HepG2 (cell line): ENCODE results near the gene SIVA1. TPM values are rescaled to one million over a fixed set of nuclear protein-coding genes. Genes with fewer than 3 reads are reported as not detected.
A peak's percentile ranks its signal among the peaks of the same experiment; 100 is the strongest.

Experiments
- ATAC-seq: fragments of 200-7000 bp; cut with Tn5 transposase; 3 replicates; pipeline ENCODE4 v1.9.1; 2020; ENCODE audit warnings: mild to moderate bottlenecking, moderate library complexity
- BruUV-seq: library from RNA; stranded (reverse); fragments of 400-500 nt; replicated peaks from 2 replicates; lab custom pipeline; 2021; lab: Mats Ljungman, UMichigan
- CTCF ChIA-PET: fragments of 300-600 bp; formaldehyde crosslinking; extraction: SDS; loops from one replicate; lab custom pipeline; 2021; ENCODE audit warnings: low total read pairs, inconsistent platforms, low intra/inter-chr PET ratio; lab: Yijun Ruan, JAX
- POLR2A ChIA-PET: fragments of 350-600 bp; sonication (Branson Sonifier 250); formaldehyde crosslinking; loops from one replicate; lab custom pipeline; 2020; ENCODE audit warnings: antibody characterized with exemption, inconsistent platforms; lab: Yijun Ruan, JAX
- DNase-seq: peaks from one replicate; pipeline ENCODE4 v3.0.0-alpha.2; 2015; ENCODE audit warnings: low spot score
- FAIRE-seq: peaks from 3 replicates; lab custom pipeline; 2011; peaks lifted over from hg19 to GRCh38; lab: Jason Lieb, UNC
- H2AFZ ChIP-seq: one replicate; pipeline ENCODE4 v1.6.1; 2011; ENCODE audit warnings: low read length, inconsistent platforms
- H3K27ac ChIP-seq: fragments of 300-600 bp; 3 replicates; pipeline ENCODE4 v1.8.0; 2011; ENCODE audit warnings: mixed run types, mild to moderate bottlenecking, mixed read lengths, low read length, inconsistent platforms; ENCODE audit not compliant: insufficient read depth; ENCODE audit errors: extremely low read length
- H3K27me3 ChIP-seq, 2 experiments: fragments of 200-600 bp in 1 of 2; 2 replicates in 1 of 2; 3 replicates in 1 of 2; pipeline versions ENCODE4 v1.6.0 to v1.8.0; 2011; ENCODE audit warnings: low read length in 2 of 2, mild to moderate bottlenecking in 2 of 2, moderate library complexity in 2 of 2, inconsistent platforms in 1 of 2; ENCODE audit not compliant: insufficient read depth in 2 of 2, control insufficient read depth in 1 of 2
- H3K36me3 ChIP-seq, 2 experiments: fragments of 200-600 bp in 1 of 2; replicated peaks in 1 of 2; 2 replicates in 1 of 2; 3 replicates in 1 of 2; pipeline versions ENCODE4 v1.5.1 to v1.8.0; 2011; ENCODE audit warnings: low read length in 2 of 2, inconsistent platforms in 1 of 2; ENCODE audit not compliant: insufficient read depth in 2 of 2, control insufficient read depth in 1 of 2
- H3K4me1 ChIP-seq: 2 replicates; pipeline ENCODE4 v1.5.1; 2012; ENCODE audit warnings: low read length, inconsistent platforms; ENCODE audit not compliant: insufficient read depth
- H3K4me2 ChIP-seq: 2 replicates; pipeline ENCODE4 v1.6.0; 2011; ENCODE audit warnings: low read depth, low read length, inconsistent platforms
- H3K4me3 ChIP-seq, 3 experiments: fragments of 200-600 bp in 1 of 3; sonication (generic), shearing (Covaris generic) in 1 of 3; replicated peaks in 1 of 3; 2 replicates each; pipeline ENCODE4 v1.5.1; 2011 to 2016; ENCODE audit warnings: low read length in 3 of 3, inconsistent platforms in 2 of 3, low read depth in 2 of 3, mild to moderate bottlenecking in 2 of 3, control low read depth in 1 of 3, mixed read lengths in 1 of 3; ENCODE audit not compliant: insufficient read depth in 1 of 3
- H3K79me2 ChIP-seq: one replicate; pipeline ENCODE4 v1.6.1; 2011; ENCODE audit warnings: low read length, inconsistent platforms; ENCODE audit not compliant: insufficient read depth
- H3K9ac ChIP-seq: 2 replicates; pipeline ENCODE4 v1.6.0; 2011; ENCODE audit warnings: mild to moderate bottlenecking, low read depth, low read length, inconsistent platforms; ENCODE audit not compliant: insufficient read depth
- H3K9me3 ChIP-seq: 2 replicates; pipeline ENCODE4 v1.5.1; 2012; ENCODE audit warnings: mild to moderate bottlenecking, low read length
- H4K20me1 ChIP-seq: 2 replicates; pipeline ENCODE4 v1.6.0; 2011; ENCODE audit warnings: inconsistent platforms, mild to moderate bottlenecking, low read length, moderate library complexity; ENCODE audit not compliant: insufficient read depth
- AGO2 ChIP-seq: fragments of 200-400 bp; formaldehyde crosslinking; optimal IDR thresholded peaks from 2 replicates; pipeline ENCODE3; 2017; ENCODE audit warnings: mild to moderate bottlenecking, low read depth, low read length, moderate library complexity
- RBFOX2 ChIP-seq: fragments of 200-400 bp; formaldehyde crosslinking; IDR thresholded peaks from 2 replicates; pipeline ENCODE4 v1.6.1; 2017; ENCODE audit warnings: low read depth, mild to moderate bottlenecking, low read length
- TCF7L2 ChIP-seq: IDR thresholded peaks from 2 replicates; pipeline ENCODE4 v1.6.1; 2011; ENCODE audit warnings: mild to moderate bottlenecking, low read depth, low read length, moderate library complexity
- U2AF1 ChIP-seq: fragments of 200-400 bp; formaldehyde crosslinking; optimal IDR thresholded peaks from 2 replicates; pipeline ENCODE3; 2017; ENCODE audit warnings: mild to moderate bottlenecking, low read depth, low read length
- WGBS: methylation state at CpG from one replicate; pipeline ENCODE4 v1.1.6; 2017; ENCODE audit warnings: low lambda C conversion rate; 5-methylcytosine and 5-hydroxymethylcytosine counted together
- in situ Hi-C: cut with HindIII; loops from 2 replicates; pipeline ENCODE4 v1.10.0; 2017; ENCODE audit warnings: low pct_unique_long_range_greater_than_20kb; ENCODE audit not compliant: extremely low pct_ligation_motif_present
- intact Hi-C: fragments of 100-400 bp; cut with micrococcal nuclease; formaldehyde crosslinking; loops from one replicate; pipeline ENCODE4 v1.10.0; 2022; ENCODE audit not compliant: unreplicated experiment
- polyA plus RNA-seq, 8 experiments: library from polyadenylated mRNA; depleted of rRNA in 3 of 8; stranded (reverse) in 7 of 8; unstranded in 1 of 8; fragments of >200 nt; fragmentation: Illumina TruSeq in 4 of 8; extraction: Trizol in 4 of 8; gene quantifications; 2 replicates each; pipeline versions ENCODE4 v1.2.1 to v1.2.3, GENCODE V29; 2011 to 2016; ENCODE audit warnings: low read depth in 4 of 8, missing spikeins in 1 of 8, mixed read lengths in 1 of 8; ENCODE audit not compliant: insufficient read depth in 1 of 8
- total RNA-seq, 5 experiments: library from RNA; depleted of rRNA; stranded (reverse); fragments of >200 nt; fragmentation: Illumina TruSeq; extraction: Trizol; gene quantifications; 2 replicates each; pipeline ENCODE4 v1.2.3, GENCODE V29; 2016; ENCODE audit warnings: low read depth in 1 of 5
- TF ChIP-seq, protein P1 (sequence below): sonication (generic); formaldehyde crosslinking; IDR thresholded peaks from 2 replicates; pipeline ENCODE4 v1.5.0; 2020; ENCODE audit warnings: mild to moderate bottlenecking, missing genetic modification reagents, moderate library complexity

SIVA1 gene
- total and polyA plus RNA-seq, 2 of the 13 experiments (the other 11 are each of a cell fraction or from before 2014, with no cell fraction given), result 123 to 186 TPM

- Histone ChIP-seq H3K9me3 (no peaks in the 10 kb centered on the region), H3K27me3 (no peaks in the 10 kb centered on the region), H2AFZ (no peak overlapping the region), H3K4me1 (no peaks in the 10 kb centered on the region), H3K4me2 (no peak overlapping the region), H4K20me1 (no peaks in the 10 kb centered on the region)
- ChIA-PET POLR2A (no interaction called here), CTCF (no interaction called here)
- BruUV-seq, result no TSS peak
- intact Hi-C loops, result no loop called here
- in situ Hi-C loops, result no loop called here
- no peak for DNase-seq
- TF ChIP-seq RBFOX2, result 0 out of 2 replicates have a peak, but pooled peaks have one; percentile 34
- TF ChIP-seq AGO2, result peak; percentile 59
- no peak for TF ChIP-seq TCF7L2
- TF ChIP-seq, all 625 proteins: peak for 2
- 98% methylated on average over 22 of the region's 31 CpGs for WGBS
- peaks cover 17 to 27% of the 10 kb centered on the region in 2 experiments; a peak in 3 of 5 replicates for H3K36me3 ChIP-seq
- ATAC-seq (no peak), FAIRE-seq (no peak)
- H3K9ac ChIP-seq, result no peak overlapping the region
- no peak overlapping the region for H3K4me3 ChIP-seq
- no peaks in the 10 kb centered on the region for H3K79me2 ChIP-seq
- no peak overlapping the region for H3K27ac ChIP-seq
Measured at GRCh38 chr14:104714681-104715080, 38.3 kb upstream of the SIVA1 start.

- intact Hi-C loops, result no loop called here
- no peak overlapping the region for H3K27ac ChIP-seq
- no peak for TF ChIP-seq U2AF1
- TF ChIP-seq, protein P1, sequence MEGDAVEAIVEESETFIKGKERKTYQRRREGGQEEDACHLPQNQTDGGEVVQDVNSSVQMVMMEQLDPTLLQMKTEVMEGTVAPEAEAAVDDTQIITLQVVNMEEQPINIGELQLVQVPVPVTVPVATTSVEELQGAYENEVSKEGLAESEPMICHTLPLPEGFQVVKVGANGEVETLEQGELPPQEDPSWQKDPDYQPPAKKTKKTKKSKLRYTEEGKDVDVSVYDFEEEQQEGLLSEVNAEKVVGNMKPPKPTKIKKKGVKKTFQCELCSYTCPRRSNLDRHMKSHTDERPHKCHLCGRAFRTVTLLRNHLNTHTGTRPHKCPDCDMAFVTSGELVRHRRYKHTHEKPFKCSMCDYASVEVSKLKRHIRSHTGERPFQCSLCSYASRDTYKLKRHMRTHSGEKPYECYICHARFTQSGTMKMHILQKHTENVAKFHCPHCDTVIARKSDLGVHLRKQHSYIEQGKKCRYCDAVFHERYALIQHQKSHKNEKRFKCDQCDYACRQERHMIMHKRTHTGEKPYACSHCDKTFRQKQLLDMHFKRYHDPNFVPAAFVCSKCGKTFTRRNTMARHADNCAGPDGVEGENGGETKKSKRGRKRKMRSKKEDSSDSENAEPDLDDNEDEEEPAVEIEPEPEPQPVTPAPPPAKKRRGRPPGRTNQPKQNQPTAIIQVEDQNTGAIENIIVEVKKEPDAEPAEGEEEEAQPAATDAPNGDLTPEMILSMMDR (CRISPR knock-in tag), result 0 out of 2 replicates have a peak, but pooled peaks have one; percentile 11
- no peak for DNase-seq
- no TSS peak for BruUV-seq
- no peak overlapping the region for H3K9ac ChIP-seq
- no peak for ATAC-seq
- H4K20me1 ChIP-seq, result no peaks in the 10 kb centered on the region
- WGBS, result 92% methylated on average over 10 of the region's 18 CpGs
- no peak for FAIRE-seq
- H3K36me3 ChIP-seq, result peaks cover 15 to 22% of the 10 kb centered on the region in 2 experiments; a peak in 3 of 5 replicates
- no peaks in the 10 kb centered on the region for H3K4me1 ChIP-seq
- H3K27me3 ChIP-seq, result no peaks in the 10 kb centered on the region
- in situ Hi-C loops, result no loop called here
- ChIA-PET CTCF (no interaction called here), POLR2A (no interaction called here)
- H3K79me2 ChIP-seq, result no peaks in the 10 kb centered on the region
- no peak overlapping the region for H3K4me3 ChIP-seq
- H3K9me3 ChIP-seq, result no peaks in the 10 kb centered on the region
- no peak overlapping the region for H3K4me2 ChIP-seq
- no peak overlapping the region for H2AFZ ChIP-seq
Measured at GRCh38 chr14:104715416-104715815, 37.5 kb upstream of the SIVA1 start.
